ENCODE measurements around the gene RAI2. TPM values are rescaled to one million over a fixed set of nuclear protein-coding genes. Genes with fewer than 3 reads are reported as not detected.

The RAI2 gene
- total and polyA plus RNA-seq, 2 donors from 2014 or later: 18.3 to 43.1 TPM

DNA sequence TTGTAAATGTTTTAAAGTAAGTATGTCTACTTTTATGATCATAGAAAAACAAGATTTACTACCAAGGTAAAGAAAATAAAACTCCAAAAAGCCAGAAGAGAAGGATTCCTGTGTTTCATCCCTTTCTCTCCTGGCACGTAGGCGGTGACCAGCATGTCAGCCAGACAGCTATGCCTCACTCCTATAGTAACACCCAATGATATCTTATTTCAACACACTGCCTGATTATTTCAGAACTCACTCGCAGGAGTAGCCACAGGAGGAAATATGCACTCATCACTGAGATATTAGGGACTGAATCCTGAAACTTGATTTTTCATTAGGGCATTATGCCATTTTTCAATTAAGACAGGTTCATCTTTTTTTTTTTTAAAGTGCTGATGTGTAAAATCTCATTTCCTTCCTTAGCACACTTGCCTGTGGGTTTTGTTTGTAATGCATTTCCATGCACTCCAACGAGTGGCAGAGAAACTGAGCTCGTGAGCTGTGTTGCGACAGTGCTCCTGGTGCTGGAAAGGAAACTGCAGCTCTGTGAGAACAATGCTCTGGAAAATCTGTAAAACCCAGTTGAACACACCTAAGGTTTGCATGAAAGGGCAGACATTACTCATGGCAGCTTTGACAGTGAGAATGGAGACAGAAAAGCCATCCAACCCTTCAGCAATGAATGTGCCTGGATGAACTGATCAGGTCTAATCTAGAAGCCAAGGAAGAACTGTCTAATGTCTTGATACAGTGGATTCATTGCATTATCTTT is 18.2 kb downstream of the RAI2 start:
- DNase-seq (peak in 2 of 5 donors; percentile 22 to 27), FAIRE-seq (no peak)
- intact Hi-C loops (cut with DNase I): no loop called here
- H3K4me1 ChIP-seq (ENCODE audit: control insufficient read depth in 2 of 3, insufficient read depth in 2 of 3, low read depth in 1 of 3, low read length in 3 of 3): no peaks in the 10 kb centered on the region
- no peaks in the 10 kb centered on the region for H3K27me3 ChIP-seq (ENCODE audit: control insufficient read depth, insufficient read depth, low read length)
- TF ChIP-seq, protein P1, sequence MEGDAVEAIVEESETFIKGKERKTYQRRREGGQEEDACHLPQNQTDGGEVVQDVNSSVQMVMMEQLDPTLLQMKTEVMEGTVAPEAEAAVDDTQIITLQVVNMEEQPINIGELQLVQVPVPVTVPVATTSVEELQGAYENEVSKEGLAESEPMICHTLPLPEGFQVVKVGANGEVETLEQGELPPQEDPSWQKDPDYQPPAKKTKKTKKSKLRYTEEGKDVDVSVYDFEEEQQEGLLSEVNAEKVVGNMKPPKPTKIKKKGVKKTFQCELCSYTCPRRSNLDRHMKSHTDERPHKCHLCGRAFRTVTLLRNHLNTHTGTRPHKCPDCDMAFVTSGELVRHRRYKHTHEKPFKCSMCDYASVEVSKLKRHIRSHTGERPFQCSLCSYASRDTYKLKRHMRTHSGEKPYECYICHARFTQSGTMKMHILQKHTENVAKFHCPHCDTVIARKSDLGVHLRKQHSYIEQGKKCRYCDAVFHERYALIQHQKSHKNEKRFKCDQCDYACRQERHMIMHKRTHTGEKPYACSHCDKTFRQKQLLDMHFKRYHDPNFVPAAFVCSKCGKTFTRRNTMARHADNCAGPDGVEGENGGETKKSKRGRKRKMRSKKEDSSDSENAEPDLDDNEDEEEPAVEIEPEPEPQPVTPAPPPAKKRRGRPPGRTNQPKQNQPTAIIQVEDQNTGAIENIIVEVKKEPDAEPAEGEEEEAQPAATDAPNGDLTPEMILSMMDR (IDR thresholded peaks at IDR 0.05; ENCODE audit: borderline replicate concordance, extremely low read depth, insufficient read depth): no peak
- H3K9ac ChIP-seq (ENCODE audit: low read length in 3 of 3): no peak overlapping the region
- no peaks in the 10 kb centered on the region for H3K9me3 ChIP-seq (ENCODE audit: control insufficient read depth in 2 of 3, insufficient read depth in 1 of 3, low read length in 3 of 3)
- no peak overlapping the region for H3K27ac ChIP-seq (ENCODE audit: low read depth in 2 of 2, low read length in 2 of 2)
- no peaks in the 10 kb centered on the region for H3K36me3 ChIP-seq (ENCODE audit: control insufficient read depth in 2 of 3, insufficient read depth in 3 of 3, low read length in 3 of 3)
- H3K4me3 ChIP-seq (ENCODE audit: low read length in 3 of 3): peak overlapping the region in 1 of 3 donors; percentile 3

- FAIRE-seq (no peak), DNase-seq (no peak)
- TF ChIP-seq, protein P1 (IDR thresholded peaks at IDR 0.05; ENCODE audit: borderline replicate concordance, extremely low read depth, insufficient read depth): no peak
- H3K4me1 ChIP-seq (ENCODE audit: control insufficient read depth in 2 of 3, insufficient read depth in 2 of 3, low read depth in 1 of 3, low read length in 3 of 3): no peaks in the 10 kb centered on the region
- H3K36me3 ChIP-seq (ENCODE audit: control insufficient read depth in 2 of 3, insufficient read depth in 3 of 3, low read length in 3 of 3): no peaks in the 10 kb centered on the region
- no peaks in the 10 kb centered on the region for H3K9me3 ChIP-seq (ENCODE audit: control insufficient read depth in 2 of 3, insufficient read depth in 1 of 3, low read length in 3 of 3)
- intact Hi-C loops (cut with DNase I): no loop called here
- no peak overlapping the region for H3K4me3 ChIP-seq (ENCODE audit: low read length in 3 of 3)
- no peaks in the 10 kb centered on the region for H3K27me3 ChIP-seq (ENCODE audit: control insufficient read depth, insufficient read depth, low read length)
- no peak overlapping the region for H3K27ac ChIP-seq (ENCODE audit: low read depth in 2 of 2, low read length in 2 of 2)
- H3K9ac ChIP-seq (ENCODE audit: low read length in 3 of 3): no peak overlapping the region
These were observed 21.8 kb downstream of the RAI2 start for GRCh38 chrX:17839269-17839668.

DNA sequence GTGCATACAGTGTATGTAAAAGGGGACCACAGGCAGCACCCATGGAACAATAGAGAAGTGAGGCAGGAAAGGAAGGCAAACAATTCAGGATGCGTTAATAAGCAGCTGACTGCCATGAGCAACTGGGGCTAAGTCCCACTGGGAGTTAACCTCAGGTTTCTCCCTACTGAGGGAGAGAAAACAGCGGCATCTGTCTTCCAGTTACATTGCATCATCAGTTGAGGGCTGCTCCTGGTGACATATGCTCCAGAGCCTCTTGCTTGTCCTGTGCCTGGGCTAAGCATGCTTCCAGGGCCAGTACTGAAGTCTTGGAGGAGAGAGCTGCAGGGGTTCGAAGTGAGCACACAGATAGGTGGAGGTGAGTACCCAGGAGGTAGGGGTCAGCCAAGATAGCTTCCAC is 24.3 kb downstream of the RAI2 start:
- TF ChIP-seq, protein P1 (IDR thresholded peaks at IDR 0.05; ENCODE audit: borderline replicate concordance, extremely low read depth, insufficient read depth): no peak
- Histone ChIP-seq H3K36me3 (ENCODE audit: control insufficient read depth in 2 of 3, insufficient read depth in 3 of 3, low read length in 3 of 3) (no peaks in the 10 kb centered on the region), H3K27me3 (ENCODE audit: control insufficient read depth, insufficient read depth, low read length) (no peaks in the 10 kb centered on the region), H3K9me3 (ENCODE audit: control insufficient read depth in 2 of 3, insufficient read depth in 1 of 3, low read length in 3 of 3) (no peaks in the 10 kb centered on the region), H3K27ac (ENCODE audit: low read depth in 2 of 2, low read length in 2 of 2) (no peak overlapping the region), H3K4me1 (ENCODE audit: control insufficient read depth in 2 of 3, insufficient read depth in 2 of 3, low read depth in 1 of 3, low read length in 3 of 3) (no peaks in the 10 kb centered on the region), H3K9ac (ENCODE audit: low read length in 3 of 3) (no peak overlapping the region), H3K4me3 (ENCODE audit: low read length in 3 of 3) (no peak overlapping the region)
- intact Hi-C loops (cut with DNase I): no loop called here
- FAIRE-seq (no peak), DNase-seq (no peak)
